Right lobe of liver (tissue), 4 donors: ENCODE measurements around the gene APOC3.

Source experiments
- POLR2A ChIP-seq: fragments of 450-650 bp; IDR thresholded peaks from one replicate; pipeline ENCODE4 v1.6.1; 2017; ENCODE audit warnings: antibody characterized with exemption, mild to moderate bottlenecking
- TF ChIP-seq, protein P1 (sequence below), 4 donors: fragments of 200-600 bp in 3 of 4; fragments of 450-650 bp in 1 of 4; IDR thresholded peaks; one replicate each; pipeline versions ENCODE4 v1.5.1 to v1.8.0; 2016 to 2022; ENCODE audit warnings: antibody characterized with exemption in 4 of 4, mild to moderate bottlenecking in 2 of 4
- donor health status: DM: no; HTN: no; CAD: no.
- donor health status: DM: no; HTN: no; CAD: no.
- donor health status: DM: no; HTN: yes; CAD: no.

DNA sequence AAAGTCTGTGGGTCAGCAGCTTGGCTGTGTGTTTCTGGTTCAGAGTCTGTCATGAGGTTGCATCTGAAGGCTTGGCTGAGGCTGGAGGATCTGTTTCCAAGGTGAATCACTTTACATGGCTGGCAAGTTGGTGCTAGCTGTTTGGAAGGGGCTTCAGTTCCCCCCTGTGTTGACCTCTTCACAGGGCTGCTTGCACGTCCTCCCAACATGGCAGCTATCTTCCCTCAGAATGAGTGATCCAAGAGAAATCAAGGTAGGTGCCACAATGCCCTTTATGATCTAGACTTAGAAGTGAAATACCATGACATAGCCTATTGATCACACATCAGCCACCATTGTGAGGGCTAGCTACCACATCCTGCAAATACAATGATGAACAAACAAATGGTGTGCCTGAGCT is 16.5 kb upstream of the APOC3 start:
- no peak for TF ChIP-seq POLR2A
- TF ChIP-seq, protein P1, sequence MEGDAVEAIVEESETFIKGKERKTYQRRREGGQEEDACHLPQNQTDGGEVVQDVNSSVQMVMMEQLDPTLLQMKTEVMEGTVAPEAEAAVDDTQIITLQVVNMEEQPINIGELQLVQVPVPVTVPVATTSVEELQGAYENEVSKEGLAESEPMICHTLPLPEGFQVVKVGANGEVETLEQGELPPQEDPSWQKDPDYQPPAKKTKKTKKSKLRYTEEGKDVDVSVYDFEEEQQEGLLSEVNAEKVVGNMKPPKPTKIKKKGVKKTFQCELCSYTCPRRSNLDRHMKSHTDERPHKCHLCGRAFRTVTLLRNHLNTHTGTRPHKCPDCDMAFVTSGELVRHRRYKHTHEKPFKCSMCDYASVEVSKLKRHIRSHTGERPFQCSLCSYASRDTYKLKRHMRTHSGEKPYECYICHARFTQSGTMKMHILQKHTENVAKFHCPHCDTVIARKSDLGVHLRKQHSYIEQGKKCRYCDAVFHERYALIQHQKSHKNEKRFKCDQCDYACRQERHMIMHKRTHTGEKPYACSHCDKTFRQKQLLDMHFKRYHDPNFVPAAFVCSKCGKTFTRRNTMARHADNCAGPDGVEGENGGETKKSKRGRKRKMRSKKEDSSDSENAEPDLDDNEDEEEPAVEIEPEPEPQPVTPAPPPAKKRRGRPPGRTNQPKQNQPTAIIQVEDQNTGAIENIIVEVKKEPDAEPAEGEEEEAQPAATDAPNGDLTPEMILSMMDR (IDR thresholded peaks at IDR 0.05): no peak
